ENCODE data around the gene UBE2O.
A peak's percentile ranks its signal among the peaks of the same experiment; 100 is the strongest.

UBE2O gene

DNA sequence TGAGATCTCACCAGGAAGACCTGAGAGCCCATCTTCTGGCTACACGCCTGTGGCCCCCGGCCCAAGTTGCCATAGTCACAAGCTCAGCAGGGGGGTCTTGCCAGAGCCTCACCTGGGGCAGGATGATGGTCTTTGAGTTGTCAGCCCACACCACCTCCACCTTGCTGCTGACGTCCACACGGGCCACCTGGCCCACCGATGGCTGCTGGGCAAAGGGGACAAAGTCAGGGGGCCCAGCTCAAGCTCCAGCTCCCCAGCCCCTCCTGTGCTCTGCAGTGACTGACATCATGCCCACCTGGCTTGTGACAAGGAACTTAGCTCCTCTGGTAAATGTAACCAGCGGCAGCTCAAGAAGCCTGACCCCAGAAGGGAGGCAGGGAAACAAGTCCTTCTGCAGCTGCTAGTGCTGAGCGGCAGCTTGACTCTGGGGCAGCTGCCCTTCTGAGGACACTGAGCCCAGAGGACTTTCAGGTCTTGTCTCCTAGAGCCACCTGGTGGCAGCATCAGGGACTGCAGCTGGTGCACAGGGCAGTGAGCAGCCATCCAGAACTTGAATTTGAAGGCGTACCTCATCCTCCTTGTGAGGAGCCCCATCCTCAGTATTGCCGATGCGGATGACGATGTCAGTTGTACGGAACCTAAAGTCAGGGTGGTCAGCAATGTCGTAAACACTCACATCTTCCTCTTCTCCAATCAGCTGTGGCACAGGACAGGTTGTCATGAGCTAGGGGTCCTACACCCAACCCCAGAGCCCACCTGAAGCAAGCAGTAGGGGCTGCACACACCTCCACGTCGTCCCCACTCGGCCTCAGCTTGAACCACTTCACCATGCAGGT, 55.0 kb downstream of the UBE2O start:
- H2BK12ac ChIP-seq (ENCODE audit: low read length), result no peak overlapping the region
- H3K18ac ChIP-seq (ENCODE audit: low read length), result no peak overlapping the region
- H3K9me3 ChIP-seq (replicated peaks in 1 of 2; ENCODE audit: control insufficient read depth in 2 of 2, insufficient read depth in 1 of 2, low read depth in 1 of 2, low read length in 2 of 2), result peaks cover 0 to 1% of the 10 kb centered on the region in 2 donors
- no peak overlapping the region for H3K4ac ChIP-seq (ENCODE audit: low read length)
- H3K36me3 ChIP-seq (replicated peaks in 1 of 2; ENCODE audit: control insufficient read depth in 2 of 2, insufficient read depth in 2 of 2, low read length in 2 of 2), result peaks cover 72 to 87% of the 10 kb centered on the region in 2 donors
- H3K4me2 ChIP-seq (ENCODE audit: insufficient read depth, low read length, poor library complexity, severe bottlenecking), result no peak overlapping the region
- no peak overlapping the region for H2BK5ac ChIP-seq (ENCODE audit: low read length)
- no peak overlapping the region for H2BK120ac ChIP-seq (ENCODE audit: low read depth, low read length)
- H3K9ac ChIP-seq (ENCODE audit: low read depth, low read length, poor library complexity), result peak overlapping the region; percentile 25
- H2AFZ ChIP-seq (ENCODE audit: low read length), result no peak overlapping the region
- peak; percentile 84 for DNase-seq (ENCODE audit: low spot score)
- no peak overlapping the region for H3K23ac ChIP-seq (ENCODE audit: low read depth, low read length, poor library complexity)
- peaks cover 0 to 2% (median 0%) of the 10 kb centered on the region in 3 experiments for H3K27me3 ChIP-seq (ENCODE audit: control insufficient read depth in 3 of 3, insufficient read depth in 3 of 3, low read depth in 1 of 3, low read length in 3 of 3)
- H3K4me1 ChIP-seq (ENCODE audit: control insufficient read depth in 2 of 2, insufficient read depth in 1 of 2, low read depth in 1 of 2, low read length in 2 of 2), result no peaks in the 10 kb centered on the region
- H2AK5ac ChIP-seq (ENCODE audit: low read depth, low read length), result no peak overlapping the region
- no peak overlapping the region for H2BK15ac ChIP-seq (ENCODE audit: low read length)
- WGBS, 2 donors (ENCODE audit: extremely low coverage in 2 of 2, insufficient read length in 2 of 2, insufficient replicate concordance in 1 of 2), result no CpG with 5 or more reads among the region's 16 CpGs
- no peak overlapping the region for H3K14ac ChIP-seq (ENCODE audit: low read length)
- H3K79me1 ChIP-seq (ENCODE audit: low read depth, low read length), result peaks cover 3% of the 10 kb centered on the region
- H4K8ac ChIP-seq (ENCODE audit: low read depth, low read length), result no peak overlapping the region
- H3K27ac ChIP-seq (replicated peaks; ENCODE audit: low read length), result no peak overlapping the region
- no peak overlapping the region for H4K91ac ChIP-seq (ENCODE audit: low read depth, low read length, poor library complexity)
- H3K4me3 ChIP-seq (ENCODE audit: low read length in 2 of 2), result no peak overlapping the region

DNA sequence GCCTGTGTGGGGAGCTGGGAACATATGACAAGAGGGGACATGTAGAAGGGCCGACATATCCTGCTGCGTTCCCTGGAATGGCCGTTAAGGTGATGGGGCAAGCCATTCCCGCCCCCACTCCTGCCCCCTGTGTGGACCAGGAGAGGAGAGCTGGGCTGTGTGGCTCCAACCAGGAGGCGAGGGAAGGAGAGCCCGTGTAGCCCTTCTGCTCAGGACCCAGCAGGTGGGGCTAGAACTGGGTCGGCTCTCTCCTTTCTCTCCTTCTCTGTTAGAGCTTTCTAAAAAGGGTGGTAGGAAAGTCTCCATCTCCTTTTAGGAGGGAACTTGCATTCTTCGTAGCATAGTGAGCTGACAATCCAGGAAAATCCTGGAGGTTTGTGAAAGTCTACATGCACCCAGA, 55.8 kb downstream of the UBE2O start:
- H2BK15ac ChIP-seq (ENCODE audit: low read length), result no peak overlapping the region
- peak overlapping the region; percentile 13 for H3K18ac ChIP-seq (ENCODE audit: low read length)
- no CpG with 5 or more reads among the region's 8 CpGs for WGBS, 2 donors (ENCODE audit: extremely low coverage in 2 of 2, insufficient read length in 2 of 2, insufficient replicate concordance in 1 of 2)

DNA sequence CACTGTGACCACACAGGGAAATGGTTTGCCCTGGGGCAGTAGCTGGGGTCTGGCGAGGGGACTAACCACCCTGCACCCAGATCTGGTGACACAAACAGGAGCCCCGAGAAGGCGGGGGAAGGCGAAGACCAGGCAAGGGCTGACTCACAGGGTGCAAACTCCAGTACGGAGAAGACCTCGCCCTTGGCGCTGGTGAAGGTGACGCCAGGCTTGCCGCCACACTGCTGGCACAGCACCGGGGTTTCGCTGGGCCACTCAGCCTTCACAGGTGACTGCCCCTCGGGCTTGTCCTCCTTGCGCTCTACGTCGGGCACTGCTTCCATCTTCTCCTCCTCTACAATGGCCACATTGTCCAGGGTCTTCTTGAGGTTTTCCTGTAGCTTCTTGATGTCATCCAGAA, 57.0 kb downstream of the UBE2O start:
- Histone ChIP-seq H3K4me3 (ENCODE audit: low read length in 2 of 2) (peak overlapping the region in 1 of 2 donors; percentile 39), H2AFZ (ENCODE audit: low read length) (no peak overlapping the region), H3K23ac (ENCODE audit: low read depth, low read length, poor library complexity) (no peak overlapping the region), H2BK12ac (ENCODE audit: low read length) (no peak overlapping the region), H3K14ac (ENCODE audit: low read length) (no peak overlapping the region), H3K4ac (ENCODE audit: low read length) (no peak overlapping the region), H3K18ac (ENCODE audit: low read length) (no peak overlapping the region), H2BK5ac (ENCODE audit: low read length) (no peak overlapping the region), H4K8ac (ENCODE audit: low read depth, low read length) (no peak overlapping the region), H2BK120ac (ENCODE audit: low read depth, low read length) (no peak overlapping the region), H2BK15ac (ENCODE audit: low read length) (no peak overlapping the region), H3K9me3 (replicated peaks in 1 of 2; ENCODE audit: control insufficient read depth in 2 of 2, insufficient read depth in 1 of 2, low read depth in 1 of 2, low read length in 2 of 2) (peaks cover 0 to 1% of the 10 kb centered on the region in 2 donors), H3K4me2 (ENCODE audit: insufficient read depth, low read length, poor library complexity, severe bottlenecking) (no peak overlapping the region), H2AK5ac (ENCODE audit: low read depth, low read length) (no peak overlapping the region), H3K79me1 (ENCODE audit: low read depth, low read length) (peaks cover 3% of the 10 kb centered on the region), H3K36me3 (replicated peaks in 1 of 2; ENCODE audit: control insufficient read depth in 2 of 2, insufficient read depth in 2 of 2, low read length in 2 of 2) (peaks cover 66 to 85% of the 10 kb centered on the region in 2 donors), H4K91ac (ENCODE audit: low read depth, low read length, poor library complexity) (no peak overlapping the region), H3K9ac (ENCODE audit: low read depth, low read length, poor library complexity) (no peak overlapping the region), H3K27ac (replicated peaks; ENCODE audit: low read length) (no peak overlapping the region), H3K27me3 (ENCODE audit: control insufficient read depth in 3 of 3, insufficient read depth in 3 of 3, low read depth in 1 of 3, low read length in 3 of 3) (no peaks in the 10 kb centered on the region), H3K4me1 (ENCODE audit: control insufficient read depth in 2 of 2, insufficient read depth in 1 of 2, low read depth in 1 of 2, low read length in 2 of 2) (no peaks in the 10 kb centered on the region)
- DNase-seq (ENCODE audit: low spot score), result no peak
- WGBS, 2 donors (ENCODE audit: extremely low coverage in 2 of 2, insufficient read length in 2 of 2, insufficient replicate concordance in 1 of 2), result no CpG with 5 or more reads among the region's 15 CpGs

More for the DNA sequence above, 55.8 kb downstream of the UBE2O start:
- Histone ChIP-seq H3K4me1 (ENCODE audit: control insufficient read depth in 2 of 2, insufficient read depth in 1 of 2, low read depth in 1 of 2, low read length in 2 of 2) (no peaks in the 10 kb centered on the region), H3K9ac (ENCODE audit: low read depth, low read length, poor library complexity) (no peak overlapping the region), H3K4ac (ENCODE audit: low read length) (no peak overlapping the region), H3K27me3 (ENCODE audit: control insufficient read depth in 3 of 3, insufficient read depth in 3 of 3, low read depth in 1 of 3, low read length in 3 of 3) (no peaks in the 10 kb centered on the region), H3K9me3 (replicated peaks in 1 of 2; ENCODE audit: control insufficient read depth in 2 of 2, insufficient read depth in 1 of 2, low read depth in 1 of 2, low read length in 2 of 2) (peaks cover 0 to 1% of the 10 kb centered on the region in 2 donors), H4K91ac (ENCODE audit: low read depth, low read length, poor library complexity) (no peak overlapping the region), H3K23ac (ENCODE audit: low read depth, low read length, poor library complexity) (peak overlapping the region; percentile 37), H2BK120ac (ENCODE audit: low read depth, low read length) (no peak overlapping the region), H3K4me3 (ENCODE audit: low read length in 2 of 2) (no peak overlapping the region), H3K27ac (replicated peaks; ENCODE audit: low read length) (no peak overlapping the region), H2BK12ac (ENCODE audit: low read length) (no peak overlapping the region), H2AFZ (ENCODE audit: low read length) (no peak overlapping the region), H2BK5ac (ENCODE audit: low read length) (no peak overlapping the region), H2AK5ac (ENCODE audit: low read depth, low read length) (no peak overlapping the region), H3K36me3 (replicated peaks in 1 of 2; ENCODE audit: control insufficient read depth in 2 of 2, insufficient read depth in 2 of 2, low read length in 2 of 2) (peaks cover 65 to 83% of the 10 kb centered on the region in 2 donors), H3K4me2 (ENCODE audit: insufficient read depth, low read length, poor library complexity, severe bottlenecking) (no peak overlapping the region), H3K79me1 (ENCODE audit: low read depth, low read length) (peaks cover 3% of the 10 kb centered on the region), H3K14ac (ENCODE audit: low read length) (no peak overlapping the region), H4K8ac (ENCODE audit: low read depth, low read length) (no peak overlapping the region)
- no peak for DNase-seq (ENCODE audit: low spot score)

DNA sequence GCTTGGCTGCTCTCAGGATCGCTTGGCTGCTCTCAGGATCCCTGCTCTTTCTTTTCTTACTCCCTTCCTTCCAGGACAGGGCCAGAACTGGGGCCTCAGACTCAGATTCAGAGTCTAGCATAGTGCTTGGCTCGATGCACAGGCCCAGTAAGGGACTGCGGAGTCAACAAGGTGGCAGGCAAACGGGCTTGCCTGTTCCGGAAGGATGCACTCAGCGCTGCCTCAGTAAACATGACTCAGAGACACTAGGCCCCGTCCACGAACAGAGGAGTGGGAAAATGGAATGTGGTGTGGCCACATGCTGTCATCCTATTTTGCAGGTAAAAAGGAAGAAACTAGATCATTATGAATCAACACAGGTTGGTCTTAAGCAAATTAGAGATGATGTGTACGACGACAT, 58.8 kb downstream of the UBE2O start:
- Histone ChIP-seq H2BK12ac (ENCODE audit: low read length) (no peak overlapping the region), H3K36me3 (replicated peaks in 1 of 2; ENCODE audit: control insufficient read depth in 2 of 2, insufficient read depth in 2 of 2, low read length in 2 of 2) (peaks cover 55 to 85% of the 10 kb centered on the region in 2 donors), H3K4me3 (ENCODE audit: low read length in 2 of 2) (no peak overlapping the region), H2BK120ac (ENCODE audit: low read depth, low read length) (no peak overlapping the region), H3K27ac (replicated peaks; ENCODE audit: low read length) (no peak overlapping the region), H3K9me3 (replicated peaks in 1 of 2; ENCODE audit: control insufficient read depth in 2 of 2, insufficient read depth in 1 of 2, low read depth in 1 of 2, low read length in 2 of 2) (peaks cover 0 to 1% of the 10 kb centered on the region in 2 donors), H3K18ac (ENCODE audit: low read length) (no peak overlapping the region), H3K79me1 (ENCODE audit: low read depth, low read length) (peaks cover 2% of the 10 kb centered on the region), H3K27me3 (ENCODE audit: control insufficient read depth in 3 of 3, insufficient read depth in 3 of 3, low read depth in 1 of 3, low read length in 3 of 3) (no peaks in the 10 kb centered on the region), H2AFZ (ENCODE audit: low read length) (no peak overlapping the region), H3K4me1 (ENCODE audit: control insufficient read depth in 2 of 2, insufficient read depth in 1 of 2, low read depth in 1 of 2, low read length in 2 of 2) (peaks cover 0 to 5% of the 10 kb centered on the region in 2 donors), H4K91ac (ENCODE audit: low read depth, low read length, poor library complexity) (no peak overlapping the region), H2BK5ac (ENCODE audit: low read length) (no peak overlapping the region), H2AK5ac (ENCODE audit: low read depth, low read length) (no peak overlapping the region), H2BK15ac (ENCODE audit: low read length) (peak overlapping the region; percentile 38), H3K23ac (ENCODE audit: low read depth, low read length, poor library complexity) (no peak overlapping the region), H4K8ac (ENCODE audit: low read depth, low read length) (no peak overlapping the region), H3K14ac (ENCODE audit: low read length) (no peak overlapping the region), H3K4ac (ENCODE audit: low read length) (no peak overlapping the region), H3K9ac (ENCODE audit: low read depth, low read length, poor library complexity) (no peak overlapping the region), H3K4me2 (ENCODE audit: insufficient read depth, low read length, poor library complexity, severe bottlenecking) (no peak overlapping the region)
- WGBS, 2 donors (ENCODE audit: extremely low coverage in 2 of 2, insufficient read length in 2 of 2, insufficient replicate concordance in 1 of 2), result no CpG with 5 or more reads among the region's 10 CpGs
- DNase-seq (ENCODE audit: low spot score), result no peak

All from neuronal stem cell (in vitro differentiated cells).